SK-N-SH (cell line): ENCODE data around the gene CAPN3.

Experiments used
- NRF1 ChIP-seq: IDR thresholded peaks from 2 replicates; pipeline ENCODE4 v1.6.1; 2012; ENCODE audit warnings: low read depth, mild to moderate bottlenecking, low read length
- POLR2AphosphoS5 ChIP-seq: IDR thresholded peaks from 2 replicates; pipeline ENCODE4 v1.6.1; 2012; ENCODE audit warnings: low read depth, low read length
- TF ChIP-seq, protein P1 (sequence below): fragments of 200-600 bp; sonication (generic); IDR thresholded peaks from 2 replicates; pipeline ENCODE4 v1.6.1; 2017; ENCODE audit warnings: antibody characterized with exemption, mild to moderate bottlenecking, moderate library complexity

DNA sequence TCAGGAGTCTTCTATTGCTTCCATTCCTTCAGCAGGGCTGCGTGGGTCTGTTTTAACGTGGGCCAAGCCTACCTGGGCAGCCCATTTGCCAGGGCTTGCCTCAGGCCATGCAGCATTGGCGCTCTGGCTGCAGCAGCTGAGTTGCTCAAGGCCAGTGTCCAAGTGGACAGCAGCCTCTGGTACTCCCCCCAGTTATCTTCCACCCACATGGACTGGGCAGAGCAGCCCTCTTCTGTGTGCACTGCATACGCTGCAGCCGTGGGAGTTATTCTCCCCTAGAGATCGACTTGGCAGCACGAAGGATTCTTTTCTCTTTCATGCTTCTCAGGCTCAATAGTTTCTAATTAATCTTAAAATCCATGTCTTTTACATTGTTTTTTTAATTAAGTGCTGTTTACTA, 6.9 kb upstream of the CAPN3 start:
- TF ChIP-seq, protein P1, sequence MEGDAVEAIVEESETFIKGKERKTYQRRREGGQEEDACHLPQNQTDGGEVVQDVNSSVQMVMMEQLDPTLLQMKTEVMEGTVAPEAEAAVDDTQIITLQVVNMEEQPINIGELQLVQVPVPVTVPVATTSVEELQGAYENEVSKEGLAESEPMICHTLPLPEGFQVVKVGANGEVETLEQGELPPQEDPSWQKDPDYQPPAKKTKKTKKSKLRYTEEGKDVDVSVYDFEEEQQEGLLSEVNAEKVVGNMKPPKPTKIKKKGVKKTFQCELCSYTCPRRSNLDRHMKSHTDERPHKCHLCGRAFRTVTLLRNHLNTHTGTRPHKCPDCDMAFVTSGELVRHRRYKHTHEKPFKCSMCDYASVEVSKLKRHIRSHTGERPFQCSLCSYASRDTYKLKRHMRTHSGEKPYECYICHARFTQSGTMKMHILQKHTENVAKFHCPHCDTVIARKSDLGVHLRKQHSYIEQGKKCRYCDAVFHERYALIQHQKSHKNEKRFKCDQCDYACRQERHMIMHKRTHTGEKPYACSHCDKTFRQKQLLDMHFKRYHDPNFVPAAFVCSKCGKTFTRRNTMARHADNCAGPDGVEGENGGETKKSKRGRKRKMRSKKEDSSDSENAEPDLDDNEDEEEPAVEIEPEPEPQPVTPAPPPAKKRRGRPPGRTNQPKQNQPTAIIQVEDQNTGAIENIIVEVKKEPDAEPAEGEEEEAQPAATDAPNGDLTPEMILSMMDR, result no peak
- no peak for TF ChIP-seq POLR2AphosphoS5
- no peak for TF ChIP-seq NRF1
